CD4-positive, CD25-positive, alpha-beta regulatory T cell (primary cell): ENCODE measurements around the gene PLXNA4. TPM values are rescaled to one million over a fixed set of nuclear protein-coding genes. Genes with fewer than 3 reads are reported as not detected.

Source experiments
- ATAC-seq, 2 donors: fragments of 150-1000 bp; cut with Tn5 transposase; one replicate each; pipeline ENCODE4 v1.10.0; 2021; ENCODE audit warnings: low read depth in 2 of 2, moderate number of reproducible peaks in 2 of 2, moderate library complexity in 1 of 2
- DNase-seq, 3 donors: peaks; one replicate each; pipeline versions ENCODE4 v3.0.0 to v3.0.0-alpha.2; 2012 to 2022; ENCODE audit warnings: mixed read lengths in 1 of 3
- H3K27ac ChIP-seq: one replicate; pipeline ENCODE4 v1.7.0; 2013; ENCODE audit warnings: mild to moderate bottlenecking, low read length; ENCODE audit not compliant: insufficient read depth, poor library complexity, severe bottlenecking
- H3K27me3 ChIP-seq: one replicate; pipeline ENCODE4 v1.7.0; 2013; ENCODE audit warnings: low read length; ENCODE audit not compliant: control insufficient read depth, insufficient read depth
- H3K36me3 ChIP-seq: one replicate; pipeline ENCODE4 v1.7.0; 2013; ENCODE audit warnings: mild to moderate bottlenecking, low read length, moderate library complexity; ENCODE audit not compliant: control insufficient read depth, insufficient read depth
- H3K4me1 ChIP-seq: 2 replicates; pipeline ENCODE4 v1.7.0; 2013; ENCODE audit warnings: mild to moderate bottlenecking, low read length; ENCODE audit not compliant: insufficient read depth, control insufficient read depth, poor library complexity, severe bottlenecking
- H3K4me3 ChIP-seq: one replicate; pipeline ENCODE4 v1.7.0; 2013; ENCODE audit warnings: low read depth, mild to moderate bottlenecking, low read length, moderate library complexity
- H3K9me3 ChIP-seq, 2 experiments: 1 replicate in 1 of 2; 2 replicates in 1 of 2; pipeline ENCODE4 v1.7.0; 2013; ENCODE audit warnings: low read length in 2 of 2, mild to moderate bottlenecking in 1 of 2, moderate library complexity in 1 of 2; ENCODE audit not compliant: control insufficient read depth in 2 of 2
- H3K27ac Mint-ChIP-seq, 3 donors: one replicate each; pipeline ENCODE4 v1.8.0; 2020 to 2022; ENCODE audit warnings: mild to moderate bottlenecking in 3 of 3, mixed read lengths in 3 of 3, moderate library complexity in 2 of 3
- H3K27me3 Mint-ChIP-seq: one replicate; pipeline ENCODE4 v1.8.0; 2022; ENCODE audit warnings: mild to moderate bottlenecking, mixed read lengths
- H3K36me3 Mint-ChIP-seq: one replicate; pipeline ENCODE4 v1.8.0; 2020; ENCODE audit warnings: mixed read lengths
- H3K4me1 Mint-ChIP-seq, 4 donors: one replicate each; pipeline ENCODE4 v1.8.0; 2020 to 2022; ENCODE audit warnings: mixed read lengths in 4 of 4, mild to moderate bottlenecking in 1 of 4
- H3K4me3 Mint-ChIP-seq, 4 donors: one replicate each; pipeline ENCODE4 v1.8.0; 2020 to 2022; ENCODE audit warnings: mild to moderate bottlenecking in 4 of 4, mixed read lengths in 4 of 4, moderate library complexity in 3 of 4
- H3K9me3 Mint-ChIP-seq, 7 donors: one replicate each; pipeline ENCODE4 v1.8.0; 2020 to 2022; ENCODE audit warnings: mixed read lengths in 7 of 7, mild to moderate bottlenecking in 3 of 7, moderate library complexity in 2 of 7
- polyA plus RNA-seq, 4 donors: library from polyadenylated mRNA; unstranded; fragments of 300-500 nt; fragmentation: Illumina TruSeq; gene quantifications; one replicate each; pipeline ENCODE4 v1.2.3, GENCODE V29; 2021
- total RNA-seq: library from RNA; stranded (reverse); gene quantifications from one replicate; pipeline ENCODE4 v1.2.3, GENCODE V29; 2022

Gene PLXNA4
- 0.27 TPM for total RNA-seq
- polyA plus RNA-seq: not detected

GRCh38 chr7:132575982-132576720 lies at the start of gene PLXNA4:
PLXNA4 (minus strand) TSS chr7:132576470; CDS start chr7:132508693, 67,777 bp downstream.
- Mint-ChIP-seq H3K36me3 (no peaks in the 10 kb centered on the region), H3K27me3 (peaks cover 70% of the 10 kb centered on the region), H3K4me3 (peak within 1 kb of the TSS in 2 of 4 donors; percentile 29 to 43), H3K4me1 (peaks cover 0 to 16% (median 0%) of the 10 kb centered on the region in 4 donors), H3K27ac (no peak within 1 kb of the TSS), H3K9me3 (peaks cover 0 to 2% (median 0%) of the 10 kb centered on the region in 7 donors)
- Histone ChIP-seq H3K4me3 (no peak within 1 kb of the TSS), H3K4me1 (no peaks in the 10 kb centered on the region), H3K36me3 (no peaks in the 10 kb centered on the region), H3K27me3 (peaks cover 37% of the 10 kb centered on the region), H3K27ac (no peak within 1 kb of the TSS), H3K9me3 (no peaks in the 10 kb centered on the region)
- no peak for DNase-seq
- ATAC-seq: no peak

- Histone ChIP-seq H3K4me3 (no peak overlapping the region), H3K4me1 (no peaks in the 10 kb centered on the region), H3K9me3 (no peaks in the 10 kb centered on the region), H3K27ac (no peak overlapping the region), H3K36me3 (no peaks in the 10 kb centered on the region), H3K27me3 (no peaks in the 10 kb centered on the region)
- H3K4me1 Mint-ChIP-seq: no peaks in the 10 kb centered on the region
- H3K9me3 Mint-ChIP-seq: peaks cover 0 to 3% (median 0%) of the 10 kb centered on the region in 7 donors
- ATAC-seq (no peak), DNase-seq (no peak)
- H3K27ac Mint-ChIP-seq: no peak overlapping the region
- peaks cover 11% of the 10 kb centered on the region for H3K27me3 Mint-ChIP-seq
- H3K36me3 Mint-ChIP-seq: no peaks in the 10 kb centered on the region
- H3K4me3 Mint-ChIP-seq: no peak overlapping the region
Observed at GRCh38 chr7:132625651-132626050, 49.4 kb upstream of the PLXNA4 start.

GRCh38 chr7:132622081-132622480 lies 45.8 kb upstream of the PLXNA4 start:
- no peak for DNase-seq
- H3K4me1 ChIP-seq: no peaks in the 10 kb centered on the region
- H3K27ac ChIP-seq: no peak overlapping the region
- Mint-ChIP-seq H3K4me3 (no peak overlapping the region), H3K27me3 (peaks cover 19% of the 10 kb centered on the region), H3K36me3 (no peaks in the 10 kb centered on the region), H3K27ac (no peak overlapping the region), H3K9me3 (peaks cover 0 to 2% (median 0%) of the 10 kb centered on the region in 7 donors), H3K4me1 (no peaks in the 10 kb centered on the region)
- H3K9me3 ChIP-seq: no peaks in the 10 kb centered on the region
- no peak for ATAC-seq
- no peaks in the 10 kb centered on the region for H3K36me3 ChIP-seq
- no peak overlapping the region for H3K4me3 ChIP-seq
- H3K27me3 ChIP-seq: no peaks in the 10 kb centered on the region

GRCh38 chr7:132619967-132620366 lies 43.7 kb upstream of the PLXNA4 start:
- no peak for DNase-seq
- H3K27me3 Mint-ChIP-seq: peaks cover 10% of the 10 kb centered on the region
- H3K9me3 Mint-ChIP-seq: no peaks in the 10 kb centered on the region
- peaks cover 0 to 3% (median 0%) of the 10 kb centered on the region in 4 donors for H3K4me1 Mint-ChIP-seq
- H3K36me3 ChIP-seq: no peaks in the 10 kb centered on the region
- H3K9me3 ChIP-seq: no peaks in the 10 kb centered on the region
- H3K4me3 ChIP-seq: no peak overlapping the region
- no peak overlapping the region for H3K27ac ChIP-seq
- no peaks in the 10 kb centered on the region for H3K27me3 ChIP-seq
- H3K27ac Mint-ChIP-seq: no peak overlapping the region
- no peak overlapping the region for H3K4me3 Mint-ChIP-seq
- no peaks in the 10 kb centered on the region for H3K36me3 Mint-ChIP-seq
- no peak for ATAC-seq
- H3K4me1 ChIP-seq: no peaks in the 10 kb centered on the region

- no peak overlapping the region for H3K4me3 ChIP-seq
- no peak for ATAC-seq
- peaks cover 0 to 2% (median 0%) of the 10 kb centered on the region in 7 donors for H3K9me3 Mint-ChIP-seq
- H3K4me3 Mint-ChIP-seq: no peak overlapping the region
- H3K36me3 Mint-ChIP-seq: no peaks in the 10 kb centered on the region
- no peaks in the 10 kb centered on the region for H3K9me3 ChIP-seq
- no peak overlapping the region for H3K27ac Mint-ChIP-seq
- H3K27ac ChIP-seq: no peak overlapping the region
- H3K4me1 Mint-ChIP-seq: peaks cover 0 to 9% (median 2%) of the 10 kb centered on the region in 4 donors
- H3K4me1 ChIP-seq: no peaks in the 10 kb centered on the region
- no peak for DNase-seq
- peaks cover 10% of the 10 kb centered on the region for H3K27me3 Mint-ChIP-seq
- H3K36me3 ChIP-seq: no peaks in the 10 kb centered on the region
- H3K27me3 ChIP-seq: no peaks in the 10 kb centered on the region
Observed at GRCh38 chr7:132618956-132619305, 42.7 kb upstream of the PLXNA4 start.

GRCh38 chr7:132618271-132618955 lies 42.1 kb upstream of the PLXNA4 start:
- Histone ChIP-seq H3K9me3 (no peaks in the 10 kb centered on the region), H3K4me1 (no peaks in the 10 kb centered on the region), H3K27ac (no peak overlapping the region), H3K4me3 (no peak overlapping the region), H3K27me3 (no peaks in the 10 kb centered on the region), H3K36me3 (no peaks in the 10 kb centered on the region)
- DNase-seq (no peak), ATAC-seq (no peak)
- peaks cover 0 to 9% (median 2%) of the 10 kb centered on the region in 4 donors for H3K4me1 Mint-ChIP-seq
- peaks cover 0 to 2% (median 0%) of the 10 kb centered on the region in 7 donors for H3K9me3 Mint-ChIP-seq
- peaks cover 15% of the 10 kb centered on the region for H3K27me3 Mint-ChIP-seq
- H3K36me3 Mint-ChIP-seq: no peaks in the 10 kb centered on the region
- H3K4me3 Mint-ChIP-seq: no peak overlapping the region
- no peak overlapping the region for H3K27ac Mint-ChIP-seq

GRCh38 chr7:132614428-132615318 lies 38.4 kb upstream of the PLXNA4 start:
- H3K36me3 ChIP-seq: no peaks in the 10 kb centered on the region
- no peak overlapping the region for H3K27ac ChIP-seq
- Mint-ChIP-seq H3K9me3 (peaks cover 0 to 4% (median 0%) of the 10 kb centered on the region in 7 donors), H3K27ac (peak overlapping the region in 2 of 3 donors; percentile 17 to 86), H3K36me3 (no peaks in the 10 kb centered on the region), H3K27me3 (peaks cover 17% of the 10 kb centered on the region), H3K4me1 (peaks cover 0 to 9% (median 2%) of the 10 kb centered on the region in 4 donors), H3K4me3 (peak overlapping the region in 2 of 4 donors; percentile 35 to 40)
- ATAC-seq (no peak), DNase-seq (no peak)
- no peak overlapping the region for H3K4me3 ChIP-seq
- H3K9me3 ChIP-seq: no peaks in the 10 kb centered on the region
- no peaks in the 10 kb centered on the region for H3K27me3 ChIP-seq
- no peaks in the 10 kb centered on the region for H3K4me1 ChIP-seq
